WI38 (cell line): ENCODE results near the gene ECT2.
A peak's percentile ranks its signal among the peaks of the same experiment; 100 is the strongest.
"Not testable (repeated sequence)": the region's sequence is repeated elsewhere in the genome, so short reads cannot be mapped to it uniquely, and the experiment has no call there.

Source experiments
- H3K4me3 ChIP-seq: 2 replicates; pipeline ENCODE4 v1.5.1; 2011; ENCODE audit warnings: low read depth, mild to moderate bottlenecking, control low read depth, low read length
- TF ChIP-seq, protein P1 (sequence below): IDR thresholded peaks from 2 replicates; pipeline ENCODE4 v1.5.1; 2012; ENCODE audit warnings: low read depth, mild to moderate bottlenecking, control low read depth, low read length

ECT2 gene

DNA sequence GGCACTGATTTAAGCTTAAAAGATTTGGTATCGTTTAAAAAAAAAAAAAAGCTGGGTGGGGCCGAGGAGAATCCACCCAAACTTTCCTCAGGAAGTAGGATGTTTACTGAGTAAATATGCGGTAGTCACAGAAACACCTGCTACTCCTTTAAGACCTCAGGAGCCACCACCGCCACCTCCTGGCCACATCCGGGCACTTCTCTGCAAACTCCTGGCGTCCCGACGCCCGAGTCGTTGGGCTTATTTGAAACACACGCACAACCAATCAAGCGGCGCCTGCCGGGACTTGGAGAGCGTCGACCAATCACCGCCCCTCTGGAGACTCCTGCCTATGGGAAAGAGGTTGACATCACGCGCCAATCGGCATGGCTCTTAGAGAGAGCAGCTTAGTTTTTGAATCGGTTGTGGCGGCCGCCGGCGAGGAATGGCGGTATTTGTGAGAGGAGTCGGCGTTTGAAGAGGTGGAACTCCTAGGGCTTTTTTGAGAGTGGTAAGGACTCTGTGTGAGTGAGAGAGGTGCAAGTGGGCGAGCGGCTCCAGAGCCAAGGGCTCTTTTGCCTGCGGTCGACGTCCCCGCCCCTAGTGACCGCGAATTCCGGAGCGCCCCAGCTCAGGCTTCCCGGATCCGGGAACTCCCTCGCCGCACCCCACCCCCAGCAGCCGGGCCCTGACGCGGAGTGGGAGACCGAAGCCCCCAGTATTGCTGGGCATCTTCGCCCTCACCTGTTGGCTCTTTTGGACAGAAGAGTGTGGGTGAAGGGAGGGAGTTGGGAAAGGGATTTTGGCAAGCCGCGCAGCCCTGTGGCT is at the start of gene ECT2:
TSS of gene ECT2 (plus strand) at position 359 of the 807 bp plus-strand sequence. CDS start 3,805 bp downstream, outside the sequence.
- TF ChIP-seq, protein P1, sequence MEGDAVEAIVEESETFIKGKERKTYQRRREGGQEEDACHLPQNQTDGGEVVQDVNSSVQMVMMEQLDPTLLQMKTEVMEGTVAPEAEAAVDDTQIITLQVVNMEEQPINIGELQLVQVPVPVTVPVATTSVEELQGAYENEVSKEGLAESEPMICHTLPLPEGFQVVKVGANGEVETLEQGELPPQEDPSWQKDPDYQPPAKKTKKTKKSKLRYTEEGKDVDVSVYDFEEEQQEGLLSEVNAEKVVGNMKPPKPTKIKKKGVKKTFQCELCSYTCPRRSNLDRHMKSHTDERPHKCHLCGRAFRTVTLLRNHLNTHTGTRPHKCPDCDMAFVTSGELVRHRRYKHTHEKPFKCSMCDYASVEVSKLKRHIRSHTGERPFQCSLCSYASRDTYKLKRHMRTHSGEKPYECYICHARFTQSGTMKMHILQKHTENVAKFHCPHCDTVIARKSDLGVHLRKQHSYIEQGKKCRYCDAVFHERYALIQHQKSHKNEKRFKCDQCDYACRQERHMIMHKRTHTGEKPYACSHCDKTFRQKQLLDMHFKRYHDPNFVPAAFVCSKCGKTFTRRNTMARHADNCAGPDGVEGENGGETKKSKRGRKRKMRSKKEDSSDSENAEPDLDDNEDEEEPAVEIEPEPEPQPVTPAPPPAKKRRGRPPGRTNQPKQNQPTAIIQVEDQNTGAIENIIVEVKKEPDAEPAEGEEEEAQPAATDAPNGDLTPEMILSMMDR, result peak; percentile 61

GRCh38 chr3:172700936-172701455 is 49.5 kb upstream of the ECT2 start:
- H3K4me3 ChIP-seq, result no peak overlapping the region
- TF ChIP-seq, protein P1, result no peak

More for the DNA sequence above, at the start of gene ECT2:
- H3K4me3 ChIP-seq, result peak within 1 kb of the TSS; percentile 96

GRCh38 chr3:172701751-172702150 is 48.8 kb upstream of the ECT2 start:
- H3K4me3 ChIP-seq, result no peak overlapping the region
- TF ChIP-seq, protein P1, result no peak

GRCh38 chr3:172702256-172702655 is 48.3 kb upstream of the ECT2 start:
- TF ChIP-seq, protein P1, result no peak
- no peak overlapping the region for H3K4me3 ChIP-seq

- H3K4me3 ChIP-seq, result not testable (repeated sequence)
Observed at GRCh38 chr3:172702731-172703130, 47.8 kb upstream of the ECT2 start.

DNA sequence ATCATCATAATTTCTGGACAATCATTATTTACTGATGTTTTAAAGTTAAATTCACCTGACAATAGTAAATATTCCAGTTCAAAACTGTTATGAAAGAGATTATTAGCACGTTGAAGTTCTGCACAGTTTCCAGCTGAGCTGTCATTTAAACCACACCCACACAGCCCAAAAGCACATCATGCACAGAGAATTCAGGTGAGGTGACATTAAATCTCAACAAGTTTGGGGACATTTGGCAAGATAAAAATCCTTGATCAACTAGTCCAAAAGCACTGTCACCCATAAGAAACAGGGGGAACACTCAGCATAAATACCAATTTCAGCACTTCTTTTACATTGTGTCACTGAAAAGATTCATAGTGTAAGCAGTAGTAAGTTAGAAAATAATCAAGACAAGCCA is 46.5 kb upstream of the ECT2 start:
- no peak overlapping the region for H3K4me3 ChIP-seq
- TF ChIP-seq, protein P1, result no peak

DNA sequence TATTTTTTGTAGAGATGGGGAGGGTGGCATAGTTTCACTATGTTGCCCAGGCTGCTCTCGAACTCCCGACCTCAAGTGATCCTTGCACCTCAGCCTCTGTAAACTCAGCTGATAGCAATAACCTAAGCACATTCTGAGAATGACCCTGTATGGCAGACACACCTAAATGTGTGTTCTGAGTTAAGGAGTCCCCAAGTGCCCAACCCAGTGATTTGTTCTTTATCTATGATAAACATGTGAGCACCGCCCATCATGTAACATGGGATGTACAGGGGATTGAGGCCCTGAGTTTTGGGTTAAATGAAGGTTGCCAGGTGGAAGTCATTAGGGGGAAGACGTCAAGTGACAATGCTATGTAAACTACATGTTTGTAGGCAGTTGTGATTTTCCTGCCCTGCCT is 45.4 kb upstream of the ECT2 start:
- no peak overlapping the region for H3K4me3 ChIP-seq
- TF ChIP-seq, protein P1, result no peak

DNA sequence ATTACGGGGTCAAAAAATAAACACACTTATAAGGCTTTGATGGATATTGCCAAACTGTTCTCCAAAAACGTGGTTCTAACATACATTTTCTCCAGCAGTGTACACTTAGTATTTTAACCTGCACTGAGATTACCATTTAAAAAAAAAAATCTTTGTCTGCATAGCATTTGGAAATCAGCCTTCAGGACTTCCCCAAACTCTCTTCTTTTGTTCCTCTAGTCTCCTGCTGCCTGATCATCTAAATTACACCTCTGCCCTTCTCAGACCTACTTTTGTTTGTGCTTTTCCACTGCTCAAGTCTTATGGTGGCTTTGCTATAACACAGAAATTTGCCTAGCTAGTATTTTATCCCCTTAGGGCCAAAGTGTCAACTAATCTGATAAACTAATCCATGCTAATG is 43.5 kb upstream of the ECT2 start:
- H3K4me3 ChIP-seq, result no peak overlapping the region
- TF ChIP-seq, protein P1, result no peak
